Measurements from ENCODE around the gene CD300LD.
A peak's percentile ranks its signal among the peaks of the same experiment; 100 is the strongest.

GRCh38 chr17:74610108-74610507 is 18.0 kb upstream of the CD300LD start:
- TF ChIP-seq, protein P1, sequence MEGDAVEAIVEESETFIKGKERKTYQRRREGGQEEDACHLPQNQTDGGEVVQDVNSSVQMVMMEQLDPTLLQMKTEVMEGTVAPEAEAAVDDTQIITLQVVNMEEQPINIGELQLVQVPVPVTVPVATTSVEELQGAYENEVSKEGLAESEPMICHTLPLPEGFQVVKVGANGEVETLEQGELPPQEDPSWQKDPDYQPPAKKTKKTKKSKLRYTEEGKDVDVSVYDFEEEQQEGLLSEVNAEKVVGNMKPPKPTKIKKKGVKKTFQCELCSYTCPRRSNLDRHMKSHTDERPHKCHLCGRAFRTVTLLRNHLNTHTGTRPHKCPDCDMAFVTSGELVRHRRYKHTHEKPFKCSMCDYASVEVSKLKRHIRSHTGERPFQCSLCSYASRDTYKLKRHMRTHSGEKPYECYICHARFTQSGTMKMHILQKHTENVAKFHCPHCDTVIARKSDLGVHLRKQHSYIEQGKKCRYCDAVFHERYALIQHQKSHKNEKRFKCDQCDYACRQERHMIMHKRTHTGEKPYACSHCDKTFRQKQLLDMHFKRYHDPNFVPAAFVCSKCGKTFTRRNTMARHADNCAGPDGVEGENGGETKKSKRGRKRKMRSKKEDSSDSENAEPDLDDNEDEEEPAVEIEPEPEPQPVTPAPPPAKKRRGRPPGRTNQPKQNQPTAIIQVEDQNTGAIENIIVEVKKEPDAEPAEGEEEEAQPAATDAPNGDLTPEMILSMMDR (conservative IDR thresholded peaks at IDR 0.05; ENCODE audit: low read depth in 2 of 2), result no peak
- TF ChIP-seq POLR2AphosphoS5 (IDR thresholded peaks at IDR 0.05; ENCODE audit: low read depth) (no peak), EZH2 (IDR thresholded peaks at IDR 0.05; ENCODE audit: low read depth, unreplicated experiment) (no peak), ZNF114 (CRISPR knock-in tag; IDR thresholded peaks at IDR 0.05) (no peak), EZH2phosphoT487 (IDR thresholded peaks at IDR 0.05; ENCODE audit: unreplicated experiment) (no peak), NANOG (IDR thresholded peaks at IDR 0.05; ENCODE audit: borderline replicate concordance) (no peak), JUNB (IDR thresholded peaks at IDR 0.05; ENCODE audit: unreplicated experiment) (no peak), ZNF331 (CRISPR knock-in tag; IDR thresholded peaks at IDR 0.05; ENCODE audit: low read depth) (no peak), CREB1 (CRISPR knock-in tag; IDR thresholded peaks at IDR 0.05; ENCODE audit: low read depth) (no peak), ZNF462 (CRISPR knock-in tag; IDR thresholded peaks at IDR 0.05) (peak; percentile 77; the same call in 1 of the 2 replicates)
- TF ChIP-seq, protein P2, sequence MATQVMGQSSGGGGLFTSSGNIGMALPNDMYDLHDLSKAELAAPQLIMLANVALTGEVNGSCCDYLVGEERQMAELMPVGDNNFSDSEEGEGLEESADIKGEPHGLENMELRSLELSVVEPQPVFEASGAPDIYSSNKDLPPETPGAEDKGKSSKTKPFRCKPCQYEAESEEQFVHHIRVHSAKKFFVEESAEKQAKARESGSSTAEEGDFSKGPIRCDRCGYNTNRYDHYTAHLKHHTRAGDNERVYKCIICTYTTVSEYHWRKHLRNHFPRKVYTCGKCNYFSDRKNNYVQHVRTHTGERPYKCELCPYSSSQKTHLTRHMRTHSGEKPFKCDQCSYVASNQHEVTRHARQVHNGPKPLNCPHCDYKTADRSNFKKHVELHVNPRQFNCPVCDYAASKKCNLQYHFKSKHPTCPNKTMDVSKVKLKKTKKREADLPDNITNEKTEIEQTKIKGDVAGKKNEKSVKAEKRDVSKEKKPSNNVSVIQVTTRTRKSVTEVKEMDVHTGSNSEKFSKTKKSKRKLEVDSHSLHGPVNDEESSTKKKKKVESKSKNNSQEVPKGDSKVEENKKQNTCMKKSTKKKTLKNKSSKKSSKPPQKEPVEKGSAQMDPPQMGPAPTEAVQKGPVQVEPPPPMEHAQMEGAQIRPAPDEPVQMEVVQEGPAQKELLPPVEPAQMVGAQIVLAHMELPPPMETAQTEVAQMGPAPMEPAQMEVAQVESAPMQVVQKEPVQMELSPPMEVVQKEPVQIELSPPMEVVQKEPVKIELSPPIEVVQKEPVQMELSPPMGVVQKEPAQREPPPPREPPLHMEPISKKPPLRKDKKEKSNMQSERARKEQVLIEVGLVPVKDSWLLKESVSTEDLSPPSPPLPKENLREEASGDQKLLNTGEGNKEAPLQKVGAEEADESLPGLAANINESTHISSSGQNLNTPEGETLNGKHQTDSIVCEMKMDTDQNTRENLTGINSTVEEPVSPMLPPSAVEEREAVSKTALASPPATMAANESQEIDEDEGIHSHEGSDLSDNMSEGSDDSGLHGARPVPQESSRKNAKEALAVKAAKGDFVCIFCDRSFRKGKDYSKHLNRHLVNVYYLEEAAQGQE (IDR thresholded peaks at IDR 0.05; ENCODE audit: unreplicated experiment), result peak; percentile 85
- TF ChIP-seq, protein P3, sequence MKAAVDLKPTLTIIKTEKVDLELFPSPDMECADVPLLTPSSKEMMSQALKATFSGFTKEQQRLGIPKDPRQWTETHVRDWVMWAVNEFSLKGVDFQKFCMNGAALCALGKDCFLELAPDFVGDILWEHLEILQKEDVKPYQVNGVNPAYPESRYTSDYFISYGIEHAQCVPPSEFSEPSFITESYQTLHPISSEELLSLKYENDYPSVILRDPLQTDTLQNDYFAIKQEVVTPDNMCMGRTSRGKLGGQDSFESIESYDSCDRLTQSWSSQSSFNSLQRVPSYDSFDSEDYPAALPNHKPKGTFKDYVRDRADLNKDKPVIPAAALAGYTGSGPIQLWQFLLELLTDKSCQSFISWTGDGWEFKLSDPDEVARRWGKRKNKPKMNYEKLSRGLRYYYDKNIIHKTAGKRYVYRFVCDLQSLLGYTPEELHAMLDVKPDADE (IDR thresholded peaks at IDR 0.05), result no peak

All from GM23338 (cell line).